ENCODE data around the gene PTCD3.

Gene PTCD3

DNA sequence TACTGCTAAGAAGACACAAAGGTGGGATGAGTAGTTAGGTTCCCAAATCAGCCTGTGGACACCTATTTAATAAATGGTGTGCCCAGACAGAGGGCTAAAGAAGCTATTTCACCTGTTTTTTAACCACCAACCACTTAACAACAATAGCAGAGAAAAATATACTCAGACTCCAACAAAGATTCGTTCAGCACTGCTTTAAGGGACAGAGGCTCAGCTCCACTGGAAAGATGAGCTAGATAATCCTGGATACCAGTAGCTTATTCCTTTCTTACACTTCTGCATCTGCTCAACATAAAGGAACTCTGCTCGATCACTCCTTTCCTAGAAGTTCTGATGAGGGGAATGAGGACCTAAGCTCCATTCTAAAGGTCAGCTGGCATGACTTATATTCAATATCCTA, 44.5 kb downstream of the PTCD3 start:
- no peak for DNase-seq

- DNase-seq, result no peak
Measured at GRCh38 chr2:86157009-86157556, 51.0 kb downstream of the PTCD3 start.

DNA sequence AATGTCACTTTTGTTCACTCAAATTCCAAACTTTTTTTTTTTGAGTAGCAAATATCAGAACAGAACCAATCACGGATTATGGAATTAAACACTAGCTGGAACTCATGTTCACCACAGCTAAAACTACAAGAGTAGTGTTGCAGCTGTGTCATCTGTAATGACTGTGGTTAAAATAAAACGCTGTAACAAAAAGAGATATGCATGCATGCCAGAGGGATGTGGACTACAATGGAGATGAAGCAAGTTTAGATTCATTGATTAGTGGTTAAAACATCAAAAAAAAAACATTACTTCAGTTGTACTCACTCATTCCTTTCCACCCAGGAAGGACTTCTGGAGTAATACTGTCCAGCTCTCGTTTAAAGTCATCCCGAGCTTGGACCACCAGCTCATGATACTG, 52.3 kb downstream of the PTCD3 start:
- no peak for DNase-seq

- no peak for DNase-seq
Measured at GRCh38 chr2:86160156-86160952, 54.3 kb downstream of the PTCD3 start.

DNA sequence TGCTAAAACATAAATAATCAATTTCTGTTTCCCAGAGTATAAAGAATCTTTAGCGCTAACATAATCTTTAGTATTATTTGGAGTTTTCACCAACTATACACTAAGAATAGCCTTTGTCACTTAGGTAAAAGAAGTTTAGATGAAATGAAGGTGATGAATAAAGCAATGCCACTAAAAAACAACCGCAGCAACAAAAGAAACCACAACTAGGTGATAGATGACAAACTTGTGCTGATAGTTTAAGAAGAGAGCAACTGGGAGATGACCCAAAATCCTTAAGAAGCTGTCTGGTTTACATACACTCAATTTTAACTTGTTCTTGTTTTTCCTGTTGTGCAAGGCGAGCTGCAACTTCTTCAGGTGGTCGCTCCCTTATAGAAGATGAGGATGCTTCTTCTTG, 64.4 kb downstream of the PTCD3 start:
- no peak for DNase-seq

DNA sequence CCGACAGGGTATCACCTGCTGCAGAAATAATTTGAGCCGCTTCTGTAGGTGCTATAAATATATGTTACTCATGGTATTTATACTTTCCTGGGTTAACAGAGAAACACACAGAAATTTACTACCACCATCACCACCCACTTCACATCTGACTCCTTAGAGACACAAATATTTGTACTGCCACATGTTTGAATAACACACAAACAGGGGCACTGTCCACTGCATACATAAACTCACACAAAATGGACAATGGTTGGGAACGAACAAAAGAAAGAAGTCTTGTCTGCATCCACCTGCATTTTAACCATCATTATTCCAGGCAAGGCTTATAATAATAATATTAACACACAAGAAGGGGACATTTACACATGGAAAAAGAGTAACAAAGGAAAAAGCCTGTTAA, 65.3 kb downstream of the PTCD3 start:
- no peak for DNase-seq

DNA sequence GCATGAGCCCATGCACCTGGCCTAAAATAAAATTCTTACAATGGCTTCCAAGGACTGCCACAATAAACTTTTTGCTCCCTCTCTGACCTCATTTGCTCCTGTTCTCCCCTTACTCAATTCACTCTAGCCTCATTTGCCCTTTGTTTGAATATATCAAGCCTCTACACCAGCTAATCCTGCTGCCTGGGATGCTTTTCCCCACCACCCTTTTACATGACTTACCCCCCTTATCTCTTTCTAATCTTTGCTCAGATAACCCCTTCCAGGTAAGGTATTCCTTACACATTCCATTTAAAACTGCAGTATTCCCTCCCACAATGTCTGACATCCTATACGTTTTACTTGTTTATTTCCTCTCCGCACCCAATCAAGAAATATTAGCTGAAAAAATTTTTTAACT, 66.6 kb downstream of the PTCD3 start:
- DNase-seq, result no peak

DNA sequence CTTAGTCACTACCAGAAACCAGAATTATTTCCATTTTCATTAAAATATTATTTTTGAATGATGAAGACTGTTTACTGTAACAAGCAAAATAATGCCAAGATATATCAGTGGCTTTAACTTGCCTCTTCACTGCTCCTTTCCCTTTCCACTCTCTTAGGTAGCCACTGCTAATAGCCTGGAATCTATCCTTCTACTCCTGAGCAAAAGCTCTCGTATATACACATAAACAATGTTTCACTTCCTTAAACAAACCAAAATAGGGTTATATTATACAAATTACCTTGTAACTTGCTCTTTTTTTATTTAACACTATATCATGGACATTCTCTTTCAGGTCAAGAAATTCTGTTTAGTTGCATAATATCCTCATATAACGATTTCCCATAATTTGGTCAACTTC, 68.4 kb downstream of the PTCD3 start:
- DNase-seq, result no peak

- no peak for DNase-seq
Measured at GRCh38 chr2:86175828-86176227, 69.8 kb downstream of the PTCD3 start.

DNA sequence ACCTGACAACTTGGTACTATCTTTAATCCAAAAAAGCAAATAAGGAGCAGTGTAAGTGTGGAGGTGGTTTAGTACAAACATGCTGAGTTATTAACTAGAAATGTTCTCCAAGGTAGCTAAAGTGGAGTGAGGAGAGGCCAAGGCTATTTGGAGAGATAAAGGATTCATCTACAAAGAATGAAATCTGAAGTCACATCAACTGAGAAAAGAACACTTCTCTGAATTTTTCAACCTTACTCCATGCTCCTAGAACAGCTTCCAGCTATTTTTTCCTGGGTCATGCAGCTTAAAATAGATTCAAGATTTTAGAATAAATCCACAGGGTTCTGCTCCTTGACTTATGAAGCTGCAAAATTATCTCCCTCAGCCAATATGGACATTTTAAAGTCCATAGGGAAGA, 70.6 kb downstream of the PTCD3 start:
- DNase-seq, result no peak

GRCh38 chr2:86185517-86186212, 79.6 kb downstream of the PTCD3 start:
- DNase-seq, result no peak

GRCh38 chr2:86186431-86186830, 80.4 kb downstream of the PTCD3 start:
- DNase-seq, result no peak

DNA sequence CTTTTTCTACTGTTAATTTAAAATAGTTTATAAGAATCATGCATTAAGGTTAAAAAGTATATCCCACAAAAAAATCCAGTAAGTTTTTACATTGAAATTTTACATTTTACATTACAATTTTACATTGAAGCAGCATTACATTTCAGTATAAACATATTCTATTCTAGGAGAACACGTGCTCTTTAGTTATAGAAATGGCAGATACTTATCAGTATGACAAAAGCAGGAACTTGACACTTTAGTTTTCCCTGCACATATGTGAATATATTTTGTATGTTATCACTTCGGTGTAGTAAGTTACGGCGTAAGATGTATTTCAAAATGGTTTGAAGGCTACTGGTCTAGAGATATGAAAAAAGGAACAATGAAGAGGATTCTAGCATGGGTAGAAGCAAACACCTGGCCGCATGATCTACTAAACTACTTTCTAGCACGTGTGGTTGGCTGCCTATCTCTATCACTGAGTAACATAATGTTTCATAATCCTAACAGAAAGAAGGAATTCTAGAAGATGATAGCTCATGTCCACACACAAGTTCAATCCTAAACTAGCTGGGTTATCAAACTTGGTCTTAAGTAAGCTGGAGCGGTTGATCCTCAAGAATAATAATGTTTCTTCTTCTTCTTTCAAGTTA, 83.9 kb downstream of the PTCD3 start:
- no peak for DNase-seq

Data from activated CD8-positive, alpha-beta memory T cell treated with anti-CD3 and anti-CD28 coated beads for 24 hours (primary cell).